Activated naive CD4-positive, alpha-beta T cell treated with anti-CD3 and anti-CD28 coated beads, Interleukin-2, amount 10 ng/mL, durations not matched to agents 7 days and 5 days (primary cell): ENCODE data around the gene PCK2.

Experiments
- CTCF ChIA-PET: fragments of 350-600 bp; sonication (Branson Sonifier 250); formaldehyde crosslinking; loops from one replicate; lab custom pipeline; 2021; ENCODE audit warnings: antibody characterized with exemption; lab: Charles Lee
- DNase-seq: peaks from one replicate; pipeline ENCODE4 v3.0.0-alpha.2; 2020
- H3K27ac Mint-ChIP-seq: one replicate; pipeline ENCODE4 v1.8.0; 2021; ENCODE audit warnings: mild to moderate bottlenecking, moderate library complexity, mixed read lengths
- H3K27me3 Mint-ChIP-seq: one replicate; pipeline ENCODE4 v1.8.0; 2021; ENCODE audit warnings: mild to moderate bottlenecking, mixed read lengths
- H3K36me3 Mint-ChIP-seq: one replicate; pipeline ENCODE4 v1.8.0; 2021; ENCODE audit warnings: mixed read lengths
- H3K4me1 Mint-ChIP-seq: one replicate; pipeline ENCODE4 v1.8.0; 2021; ENCODE audit warnings: mixed read lengths
- H3K4me3 Mint-ChIP-seq: one replicate; pipeline ENCODE4 v1.8.0; 2021; ENCODE audit warnings: mild to moderate bottlenecking, moderate library complexity, mixed read lengths
- H3K9me3 Mint-ChIP-seq: one replicate; pipeline ENCODE4 v1.8.0; 2021; ENCODE audit warnings: mixed read lengths

The PCK2 gene

GRCh38 chr14:24075485-24076301, 18.4 kb upstream of the PCK2 start:
- Mint-ChIP-seq H3K9me3 (no peaks in the 10 kb centered on the region), H3K27me3 (peaks cover 22% of the 10 kb centered on the region), H3K27ac (peak overlapping the region; percentile 81), H3K36me3 (no peaks in the 10 kb centered on the region), H3K4me1 (peaks cover 40% of the 10 kb centered on the region), H3K4me3 (peak overlapping the region; percentile 36)
- CTCF ChIA-PET = interaction anchor here (0.7 to 12.4 kb wide), 5 partner anchors 10 to 85 kb away, joined by 3 to 107 read pairs (median 5); partner anchors contain the start of genes IRF9 and PCK2
- DNase-seq = peak; percentile 47

- Mint-ChIP-seq H3K4me1 (peaks cover 44% of the 10 kb centered on the region), H3K27ac (no peak overlapping the region), H3K27me3 (peaks cover 26% of the 10 kb centered on the region), H3K9me3 (no peaks in the 10 kb centered on the region), H3K36me3 (no peaks in the 10 kb centered on the region), H3K4me3 (no peak overlapping the region)
- DNase-seq = no peak
- CTCF ChIA-PET = interaction anchor here (12.4 kb wide), 1 partner anchor 16 kb away, joined by 107 read pairs; the partner anchor contains the start of gene PCK2
Observed at GRCh38 chr14:24076302-24076601, 17.9 kb upstream of the PCK2 start.

GRCh38 chr14:24077086-24077485, 17.0 kb upstream of the PCK2 start:
- no peak for DNase-seq
- H3K4me3 Mint-ChIP-seq = no peak overlapping the region
- H3K27ac Mint-ChIP-seq = no peak overlapping the region
- peaks cover 48% of the 10 kb centered on the region for H3K4me1 Mint-ChIP-seq
- H3K9me3 Mint-ChIP-seq = no peaks in the 10 kb centered on the region
- H3K27me3 Mint-ChIP-seq = peaks cover 35% of the 10 kb centered on the region
- CTCF ChIA-PET = interaction anchor here (12.4 kb wide), 1 partner anchor 16 kb away, joined by 107 read pairs; the partner anchor contains the start of gene PCK2
- no peaks in the 10 kb centered on the region for H3K36me3 Mint-ChIP-seq

DNA sequence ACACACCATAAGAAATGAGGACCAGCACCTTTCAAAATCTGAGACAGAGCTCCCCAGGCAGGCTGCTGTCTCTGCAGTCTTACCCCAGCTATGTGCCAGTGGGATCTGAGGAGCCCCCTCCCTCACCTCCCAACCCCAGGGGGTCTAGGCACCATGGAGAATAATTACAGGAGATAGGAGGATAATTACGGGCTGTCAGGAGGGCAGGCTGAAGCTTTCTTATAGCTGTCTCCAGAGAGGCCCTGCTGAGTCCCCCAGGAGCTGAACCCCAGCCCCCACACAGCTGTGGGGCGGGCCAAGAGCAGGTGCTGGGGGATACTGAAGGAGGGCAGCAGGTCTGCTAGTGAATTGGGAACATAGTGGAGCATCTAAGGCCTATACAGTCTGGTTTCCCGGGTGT, 16.0 kb upstream of the PCK2 start:
- H3K36me3 Mint-ChIP-seq = no peaks in the 10 kb centered on the region
- H3K4me3 Mint-ChIP-seq = no peak overlapping the region
- CTCF ChIA-PET = interaction anchor here (1.0 to 12.4 kb wide), 3 partner anchors 15 to 31 kb away, joined by 3 to 107 read pairs (median 54); partner anchors contain the start of gene PCK2
- no peaks in the 10 kb centered on the region for H3K9me3 Mint-ChIP-seq
- no peak for DNase-seq
- H3K27ac Mint-ChIP-seq = no peak overlapping the region
- H3K4me1 Mint-ChIP-seq = peaks cover 51% of the 10 kb centered on the region
- peaks cover 45% of the 10 kb centered on the region for H3K27me3 Mint-ChIP-seq

GRCh38 chr14:24079491-24080141, 14.5 kb upstream of the PCK2 start:
- Mint-ChIP-seq H3K27me3 (peaks cover 46% of the 10 kb centered on the region), H3K9me3 (no peaks in the 10 kb centered on the region), H3K4me1 (peaks cover 49% of the 10 kb centered on the region), H3K36me3 (no peaks in the 10 kb centered on the region), H3K27ac (no peak overlapping the region), H3K4me3 (peak overlapping the region; percentile 48)
- CTCF ChIA-PET = interaction anchor here (1.2 to 12.4 kb wide), 6 partner anchors 10 to 229 kb away, joined by 3 to 107 read pairs (median 26); partner anchors contain the start of gene PCK2
- no peak for DNase-seq

- Mint-ChIP-seq H3K27ac (no peak overlapping the region), H3K27me3 (peaks cover 51% of the 10 kb centered on the region), H3K4me1 (peaks cover 45% of the 10 kb centered on the region), H3K36me3 (no peaks in the 10 kb centered on the region), H3K4me3 (peak overlapping the region; percentile 75), H3K9me3 (no peaks in the 10 kb centered on the region)
- CTCF ChIA-PET = interaction anchor here (0.9 to 12.4 kb wide), 9 partner anchors 11 to 960 kb away, joined by 3 to 107 read pairs (median 11); partner anchors contain the start of genes DCAF11, IRF9, NRL and PCK2
- DNase-seq = no peak
Observed at GRCh38 chr14:24080142-24080530, 14.0 kb upstream of the PCK2 start.

DNA sequence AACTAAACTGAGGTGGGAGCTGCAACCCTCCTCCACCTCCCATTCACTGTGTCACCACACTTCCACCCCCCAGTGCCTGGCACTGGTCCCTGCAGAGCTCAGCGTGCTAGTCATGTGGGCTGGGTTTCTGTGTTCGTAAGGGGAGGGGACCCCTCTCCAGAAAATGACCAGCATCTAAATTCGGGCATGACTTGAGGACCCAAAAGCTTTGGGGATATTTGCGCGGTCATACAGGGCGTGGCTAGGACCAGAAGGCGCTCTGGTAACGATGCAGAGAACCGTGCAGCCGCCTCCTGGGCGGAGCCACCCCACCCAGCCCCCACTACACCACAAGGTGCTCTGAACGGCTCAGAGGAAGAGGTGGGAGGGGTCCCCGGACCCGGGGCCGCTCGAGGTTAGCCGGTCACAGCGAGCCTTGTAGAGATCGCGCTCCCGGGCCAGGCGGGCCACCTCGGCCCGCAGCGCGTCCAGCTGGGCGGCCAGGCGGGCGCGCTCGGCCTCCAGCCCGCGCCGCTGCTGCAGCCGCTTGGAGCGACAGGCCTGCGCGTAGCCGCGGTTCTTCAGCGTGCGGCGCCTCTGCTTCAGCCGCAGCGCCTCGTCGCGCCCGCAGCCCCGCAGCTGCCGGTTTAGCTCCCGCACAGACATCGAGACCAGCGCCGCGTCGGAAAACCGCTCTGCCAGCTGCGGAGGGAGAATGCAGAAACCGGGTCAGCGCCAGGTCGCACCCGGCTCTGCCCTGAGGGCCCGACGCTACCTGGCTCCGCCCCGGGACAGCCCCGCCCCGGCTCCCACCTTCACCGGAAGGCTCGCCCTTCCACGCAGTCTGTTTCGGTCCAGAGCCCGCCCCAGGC, 13.0 kb upstream of the PCK2 start:
- CTCF ChIA-PET = interaction anchor here (0.6 to 12.4 kb wide), 11 partner anchors 12 to 961 kb away, joined by 3 to 107 read pairs (median 11); partner anchors contain the start of genes DCAF11, IRF9, NRL and PCK2
- H3K4me1 Mint-ChIP-seq = peaks cover 35% of the 10 kb centered on the region
- H3K27ac Mint-ChIP-seq = peak overlapping the region; percentile 75
- no peaks in the 10 kb centered on the region for H3K9me3 Mint-ChIP-seq
- no peaks in the 10 kb centered on the region for H3K36me3 Mint-ChIP-seq
- peaks cover 50% of the 10 kb centered on the region for H3K27me3 Mint-ChIP-seq
- peak; percentile 87 for DNase-seq
- H3K4me3 Mint-ChIP-seq = peak overlapping the region; percentile 75

DNA sequence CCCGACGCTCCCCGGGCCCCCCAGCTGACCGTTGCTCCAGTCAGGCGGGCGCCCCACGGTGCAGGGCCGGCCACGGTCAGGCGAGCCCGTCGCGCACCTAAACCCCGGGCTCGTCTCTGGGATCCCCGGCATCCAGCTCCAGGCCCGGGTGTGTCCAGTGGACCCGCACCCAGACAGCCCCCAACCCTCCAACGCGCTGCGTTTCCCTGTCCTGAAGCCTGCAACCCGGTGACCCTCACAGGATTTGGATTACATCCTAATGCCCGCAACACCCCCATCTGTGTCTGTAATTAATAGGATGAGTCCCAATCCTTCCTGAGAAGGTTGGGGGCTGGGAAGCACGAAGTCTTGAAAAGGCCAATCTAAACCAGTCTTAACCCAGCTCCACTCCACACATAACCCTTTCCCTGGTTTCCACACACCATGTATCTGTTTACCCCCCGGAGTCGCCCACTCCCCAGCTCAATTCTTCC, 12.3 kb upstream of the PCK2 start:
- H3K36me3 Mint-ChIP-seq = no peaks in the 10 kb centered on the region

GRCh38 chr14:24082411-24083080, 11.6 kb upstream of the PCK2 start:
- Mint-ChIP-seq H3K4me1 (peaks cover 25% of the 10 kb centered on the region), H3K27ac (peak overlapping the region; percentile 35), H3K27me3 (peaks cover 50% of the 10 kb centered on the region), H3K9me3 (no peaks in the 10 kb centered on the region), H3K4me3 (peak overlapping the region; percentile 76), H3K36me3 (no peaks in the 10 kb centered on the region)
- DNase-seq = no peak
- CTCF ChIA-PET = interaction anchor here (2.5 to 12.4 kb wide), 4 partner anchors 10 to 78 kb away, joined by 11 to 107 read pairs (median 48); partner anchors contain the start of genes IRF9 and PCK2

More for the DNA sequence above, 12.3 kb upstream of the PCK2 start:
- no peak for DNase-seq
- H3K4me3 Mint-ChIP-seq = peak overlapping the region; percentile 76
- peaks cover 29% of the 10 kb centered on the region for H3K4me1 Mint-ChIP-seq
- no peaks in the 10 kb centered on the region for H3K9me3 Mint-ChIP-seq
- CTCF ChIA-PET = interaction anchor here (1.0 to 12.4 kb wide), 6 partner anchors 11 to 228 kb away, joined by 3 to 107 read pairs (median 26); partner anchors contain the start of genes IRF9 and PCK2
- H3K27me3 Mint-ChIP-seq = peaks cover 50% of the 10 kb centered on the region
- H3K27ac Mint-ChIP-seq = peak overlapping the region; percentile 81

GRCh38 chr14:24083462-24083861, 10.6 kb upstream of the PCK2 start:
- CTCF ChIA-PET = interaction anchor here (4.5 to 12.4 kb wide), 3 partner anchors 9 to 26 kb away, joined by 41 to 107 read pairs (median 54); partner anchors contain the start of gene PCK2
- DNase-seq = no peak
- peaks cover 25% of the 10 kb centered on the region for H3K4me1 Mint-ChIP-seq
- no peak overlapping the region for H3K27ac Mint-ChIP-seq
- H3K27me3 Mint-ChIP-seq = peaks cover 50% of the 10 kb centered on the region
- H3K4me3 Mint-ChIP-seq = no peak overlapping the region
- no peaks in the 10 kb centered on the region for H3K9me3 Mint-ChIP-seq
- no peaks in the 10 kb centered on the region for H3K36me3 Mint-ChIP-seq

DNA sequence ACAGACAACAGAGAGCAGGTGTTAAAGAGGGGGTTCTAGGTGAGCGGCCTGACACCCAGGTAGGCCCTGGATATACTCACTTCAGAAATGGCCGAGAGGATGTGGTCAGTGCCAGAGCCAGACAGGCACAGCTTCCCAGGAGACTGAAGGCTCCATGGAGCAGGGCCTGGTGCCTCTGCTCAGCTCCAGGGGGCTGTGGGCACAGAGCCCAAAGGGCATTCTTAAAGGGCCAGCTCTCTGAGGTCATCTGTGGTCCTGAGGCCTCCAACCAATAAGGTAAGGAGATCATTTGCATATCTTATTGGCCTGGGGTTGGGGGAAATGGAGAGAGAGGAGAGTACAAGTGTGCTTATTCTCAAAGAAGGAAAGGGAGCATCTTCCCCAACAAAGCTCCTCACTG, 9.7 kb upstream of the PCK2 start:
- H3K27me3 Mint-ChIP-seq = peaks cover 46% of the 10 kb centered on the region
- no peak for DNase-seq
- H3K36me3 Mint-ChIP-seq = no peaks in the 10 kb centered on the region
- no peak overlapping the region for H3K27ac Mint-ChIP-seq
- H3K4me3 Mint-ChIP-seq = no peak overlapping the region
- CTCF ChIA-PET = interaction anchor here (0.9 to 3.1 kb wide), 3 partner anchors 18 to 26 kb away, joined by 3 to 25 read pairs (median 7); no protein-coding TSS in a partner anchor
- H3K9me3 Mint-ChIP-seq = no peaks in the 10 kb centered on the region
- peaks cover 20% of the 10 kb centered on the region for H3K4me1 Mint-ChIP-seq

- Mint-ChIP-seq H3K27ac (no peak overlapping the region), H3K36me3 (no peaks in the 10 kb centered on the region), H3K9me3 (no peaks in the 10 kb centered on the region), H3K4me3 (no peak overlapping the region), H3K4me1 (peaks cover 18% of the 10 kb centered on the region), H3K27me3 (peaks cover 39% of the 10 kb centered on the region)
- CTCF ChIA-PET = interaction anchor here (1.9 to 3.1 kb wide), 2 partner anchors 23 to 27 kb away, joined by 7 to 25 read pairs; no protein-coding TSS in a partner anchor
- no peak for DNase-seq
Observed at GRCh38 chr14:24085215-24085614, 8.9 kb upstream of the PCK2 start.
